Left colon (tissue), 2 donors: Measurements from ENCODE around the gene ARHGEF35. TPM values are rescaled to one million over a fixed set of nuclear protein-coding genes. Genes with fewer than 3 reads are reported as not detected.
"Not testable (repeated sequence)": the region's sequence is repeated elsewhere in the genome, so short reads cannot be mapped to it uniquely, and the experiment has no call there.

Source experiments
- ATAC-seq: fragments of 200-7000 bp; cut with Tn5 transposase; one replicate; pipeline ENCODE4 v1.9.1; 2020; ENCODE audit warnings: mild to moderate bottlenecking, moderate library complexity
- DNase-seq, 2 donors: peaks; one replicate each; pipeline ENCODE4 v3.0.0-alpha.2; 2020
- intact Hi-C, 2 donors: fragments of 100-400 bp; cut with DNase I in 1 of 2; cut with micrococcal nuclease in 1 of 2; formaldehyde crosslinking; loops; one replicate each; pipeline versions ENCODE4 v1.11.2 to v1.14.0; 2022; cut with DNase I, micrococcal nuclease
- total RNA-seq, 2 donors: library from RNA; stranded (reverse); fragmentation: NEBNext Ultra II Directional; extraction: Animal tissue kit (Norgen Biotek cat#: 25700); gene quantifications; one replicate each; pipeline ENCODE4 v1.2.1, GENCODE V29; 2021
- donor health status: DM: no; HTN: no; CAD: no.
- donor health status: DM: yes; HTN: yes; CAD: no.

ARHGEF35 gene
- total RNA-seq, 2 donors from 2014 or later = 39.9 to 62.4 TPM

GRCh38 chr7:144188578-144189171 is 7.0 kb downstream of the ARHGEF35 start:
- intact Hi-C loops, DNase-seq: not testable (repeated sequence)
- peak; percentile 52 for ATAC-seq

- DNase-seq, ATAC-seq, intact Hi-C loops: not testable (repeated sequence)
Observed at GRCh38 chr7:144187848-144188247, 7.8 kb downstream of the ARHGEF35 start.

GRCh38 chr7:144183166-144183565 is 12.5 kb downstream of the ARHGEF35 start, which contains the start of gene CTAGE4:
Gene CTAGE4 (plus strand): TSS chr7:144183466. CDS start chr7:144183504, 38 bp downstream.
- intact Hi-C loops, ATAC-seq, DNase-seq: not testable (repeated sequence)

GRCh38 chr7:144179165-144179479 is 16.5 kb downstream of the ARHGEF35 start:
- ATAC-seq, intact Hi-C loops: not testable (repeated sequence)

GRCh38 chr7:144178380-144179164 is 17.1 kb downstream of the ARHGEF35 start:
- intact Hi-C loops = not testable (repeated sequence)

More at GRCh38 chr7:144179165-144179479, 16.5 kb downstream of the ARHGEF35 start:
- not testable (repeated sequence) for DNase-seq

GRCh38 chr7:144174613-144175012 is 21.0 kb downstream of the ARHGEF35 start:
- intact Hi-C loops = loop anchor here in 1 of 2 donors (5.0 kb wide), 1 partner anchor 223 kb away; no protein-coding TSS in a partner anchor
- ATAC-seq (no peak), DNase-seq (no peak)

More at GRCh38 chr7:144178380-144179164, 17.1 kb downstream of the ARHGEF35 start:
- peak; percentile 84 for ATAC-seq
- not testable (repeated sequence) for DNase-seq

- ATAC-seq, DNase-seq: not testable (repeated sequence)
- intact Hi-C loops = loop anchor here in 1 of 2 donors (5.0 kb wide), 1 partner anchor 226 kb away; no protein-coding TSS in a partner anchor
Observed at GRCh38 chr7:144171594-144172350, 23.9 kb downstream of the ARHGEF35 start.

GRCh38 chr7:144164784-144165183 is 30.8 kb downstream of the ARHGEF35 start:
- ATAC-seq = no peak
- intact Hi-C loops = no loop called here
- no peak for DNase-seq

GRCh38 chr7:144158861-144159260 is 36.8 kb downstream of the ARHGEF35 start:
- ATAC-seq (no peak), DNase-seq (no peak)
- intact Hi-C loops = no loop called here

GRCh38 chr7:144148224-144148827 is 47.3 kb downstream of the ARHGEF35 start:
- DNase-seq = no peak
- no peak for ATAC-seq
- intact Hi-C loops = no loop called here

- intact Hi-C loops = no loop called here
- ATAC-seq (no peak), DNase-seq (no peak)
Observed at GRCh38 chr7:144144426-144144825, 51.2 kb downstream of the ARHGEF35 start.

- DNase-seq (no peak), ATAC-seq (no peak)
- intact Hi-C loops = no loop called here
Observed at GRCh38 chr7:144142187-144142586, 53.4 kb downstream of the ARHGEF35 start.

GRCh38 chr7:144137501-144137900 is 58.1 kb downstream of the ARHGEF35 start:
- DNase-seq (no peak), ATAC-seq (no peak)
- intact Hi-C loops = no loop called here

Other genes with a start within 250 kb of the ARHGEF35 start
- gene OR2F1, start 241.0 kb downstream of the ARHGEF35 start, total RNA-seq = not detected
- gene OR6B1, start 195.5 kb downstream of the ARHGEF35 start, total RNA-seq = not detected
- not detected for gene OR2A5, start 146.9 kb downstream of the ARHGEF35 start, total RNA-seq
- gene OR2A25, start 126.0 kb downstream of the ARHGEF35 start, total RNA-seq = not detected
- gene OR2A12, start 109.6 kb downstream of the ARHGEF35 start, total RNA-seq = not detected
- not detected for gene OR2A2, start 86.2 kb downstream of the ARHGEF35 start, total RNA-seq
- not detected for gene OR2A14, start 72.7 kb downstream of the ARHGEF35 start, total RNA-seq
- gene CTAGE4, start 12.4 kb downstream of the ARHGEF35 start, total RNA-seq = 10 to 100 TPM in 1 of 2 donors, 1 to 10 TPM in 1; 5.1 to 15.2 TPM
- not detected for gene OR2A42, start 43.8 kb upstream of the ARHGEF35 start, total RNA-seq
- gene OR2A7, start 69.0 kb upstream of the ARHGEF35 start, total RNA-seq = 10 to 100 TPM; 21.9 to 29.5 TPM
- 1 to 10 TPM; 4.0 to 5.9 TPM for gene CTAGE8, start 73.5 kb upstream of the ARHGEF35 start, total RNA-seq
- not detected for gene OR2A1, start 116.6 kb upstream of the ARHGEF35 start, total RNA-seq
- 10 to 100 TPM; 73.8 to 80.5 TPM for gene ARHGEF5, start 159.6 kb upstream of the ARHGEF35 start, total RNA-seq
- not detected for gene NOBOX, start 207.9 kb upstream of the ARHGEF35 start, total RNA-seq